ENCODE measurements around the gene SNTB2.
"Not testable (repeated sequence)": the region's sequence is repeated elsewhere in the genome, so short reads cannot be mapped to it uniquely, and the experiment has no call there.

The SNTB2 gene

DNA sequence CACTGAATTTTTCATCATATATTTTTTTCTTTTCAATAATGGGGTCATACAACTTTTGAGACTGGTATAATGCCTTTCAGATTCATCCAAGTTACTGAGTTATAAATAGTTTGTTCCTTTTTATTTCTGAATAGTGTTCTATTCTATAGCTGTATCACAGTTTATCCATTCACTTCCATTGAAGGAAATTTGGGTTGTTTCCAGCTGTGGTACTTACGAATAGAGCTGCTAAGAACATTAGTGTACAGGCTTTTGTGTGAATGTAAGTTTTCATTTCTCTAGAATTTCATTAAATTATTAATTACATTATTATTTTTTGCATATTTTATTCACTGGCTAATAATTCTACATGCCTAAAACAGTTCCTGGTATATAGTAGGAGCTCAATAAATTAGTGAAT is 52.9 kb downstream of the SNTB2 start:
- no peak for DNase-seq

- DNase-seq = no peak
These were observed 53.4 kb downstream of the SNTB2 start for GRCh38 chr16:69240331-69240730.

DNA sequence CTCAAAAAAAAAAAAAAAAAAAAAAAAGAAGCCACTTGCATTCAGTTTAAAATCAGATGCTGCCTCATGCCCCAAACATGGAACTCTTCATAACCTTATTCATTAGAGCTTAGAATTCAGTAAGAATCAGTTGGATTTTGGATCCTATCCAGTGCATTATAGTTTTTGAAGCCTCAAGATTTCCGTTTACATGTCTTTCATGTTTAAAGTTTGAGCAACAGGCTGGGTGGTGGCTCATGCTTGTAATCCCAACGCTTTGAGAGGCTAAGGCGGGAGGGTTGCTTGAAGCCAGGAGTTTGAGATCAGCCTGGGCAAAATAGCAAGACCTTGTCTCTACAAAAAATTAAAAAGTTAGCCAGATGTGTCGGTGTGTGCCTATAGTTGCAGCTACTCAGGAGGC is 55.0 kb downstream of the SNTB2 start:
- DNase-seq = no peak

DNA sequence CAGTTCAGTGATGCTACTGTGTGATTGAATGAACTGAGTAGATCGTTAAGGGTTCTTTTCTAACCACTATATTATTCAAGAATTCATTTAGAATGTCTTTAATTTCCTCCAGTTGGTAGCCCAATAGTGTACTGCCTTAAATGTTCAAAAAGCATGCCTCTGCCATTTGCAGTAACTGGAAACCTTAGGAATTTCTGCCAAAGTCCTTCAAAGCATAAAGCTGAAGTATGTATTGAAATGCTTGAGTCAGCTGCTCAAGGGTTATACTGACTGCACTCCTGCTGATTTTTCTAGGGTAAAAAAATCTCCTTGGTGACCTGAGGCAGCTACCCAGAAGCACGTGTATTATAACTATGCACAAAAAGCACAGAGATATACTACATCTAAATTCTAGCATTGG is 56.5 kb downstream of the SNTB2 start:
- DNase-seq = no peak

DNA sequence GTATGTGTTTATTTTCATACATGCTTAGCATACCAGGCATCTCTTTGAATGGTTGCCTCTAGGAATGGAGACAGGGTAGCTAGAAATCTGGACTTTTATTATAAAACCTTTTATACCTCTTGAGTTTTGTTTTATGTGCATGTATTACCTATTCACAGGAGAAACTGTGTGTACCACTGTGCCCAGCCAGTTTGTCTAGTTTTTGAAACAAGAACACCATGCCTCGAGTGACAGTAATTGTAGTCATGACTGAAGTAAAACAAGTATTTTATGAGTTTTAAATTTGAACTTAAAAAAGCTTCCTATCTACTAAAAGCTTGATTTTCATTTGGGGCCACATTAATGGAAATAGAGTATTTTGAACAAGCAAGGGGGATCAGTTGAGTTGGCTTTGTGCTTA is 57.4 kb downstream of the SNTB2 start:
- DNase-seq = no peak

- DNase-seq = no peak
These were observed 63.1 kb downstream of the SNTB2 start for GRCh38 chr16:69250081-69250480.

DNA sequence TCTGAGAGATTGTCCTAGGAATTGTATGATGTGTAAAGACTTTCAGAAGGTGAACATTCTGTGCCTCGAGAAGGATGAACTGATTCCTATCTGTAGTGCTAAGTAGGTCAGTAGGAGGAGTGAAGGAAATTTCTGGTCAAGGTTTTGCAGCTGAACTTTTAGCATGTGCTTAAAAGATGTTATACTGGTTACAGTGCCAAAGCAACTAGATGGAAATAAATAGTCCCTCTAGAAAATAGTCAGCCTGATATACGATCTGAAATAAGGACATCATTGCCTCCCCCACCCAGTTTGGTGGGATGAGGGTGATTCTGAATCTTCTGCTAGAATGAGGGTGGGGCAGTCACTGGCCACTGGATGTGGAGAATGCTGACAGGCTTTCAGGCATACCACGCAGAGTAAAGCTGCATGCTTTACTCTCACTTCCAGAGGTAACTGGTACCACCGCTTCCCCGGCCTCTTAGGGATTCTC is 66.9 kb downstream of the SNTB2 start:
- no peak for DNase-seq

DNA sequence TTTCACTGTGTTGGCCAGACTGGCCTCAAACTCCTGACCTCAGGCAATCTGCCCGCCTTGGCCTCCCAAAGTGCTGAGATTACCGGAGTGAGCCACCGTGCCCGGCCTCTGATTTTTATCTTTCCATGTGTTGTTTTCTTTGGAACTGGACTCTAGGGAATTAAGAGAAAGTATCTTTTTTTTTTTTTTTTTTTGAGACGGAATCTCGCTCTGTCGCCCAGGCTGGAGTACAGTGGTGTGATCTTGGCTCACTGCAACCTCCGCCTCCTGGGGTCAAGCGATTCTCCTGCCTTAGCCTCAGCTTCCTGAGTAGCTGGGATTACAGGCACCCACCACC is 72.4 kb downstream of the SNTB2 start:
- DNase-seq = not testable (repeated sequence)

DNA sequence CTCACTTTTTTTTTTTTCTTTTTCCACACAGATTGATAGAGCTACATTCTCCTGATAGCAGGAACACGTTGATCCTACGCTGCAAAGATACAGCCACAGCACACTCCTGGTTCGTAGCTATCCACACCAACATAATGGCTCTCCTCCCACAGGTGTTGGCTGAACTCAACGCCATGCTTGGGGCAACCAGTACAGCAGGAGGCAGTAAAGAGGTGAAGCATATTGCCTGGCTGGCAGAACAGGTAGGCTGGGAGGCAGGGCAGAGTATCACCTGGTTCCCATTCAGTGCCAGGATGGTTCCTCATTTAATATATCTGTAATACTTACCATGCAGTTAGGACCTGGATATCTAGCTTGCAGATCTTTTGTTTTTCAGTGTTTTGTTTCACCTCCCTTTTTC is 73.1 kb downstream of the SNTB2 start:
- DNase-seq = no peak

DNA sequence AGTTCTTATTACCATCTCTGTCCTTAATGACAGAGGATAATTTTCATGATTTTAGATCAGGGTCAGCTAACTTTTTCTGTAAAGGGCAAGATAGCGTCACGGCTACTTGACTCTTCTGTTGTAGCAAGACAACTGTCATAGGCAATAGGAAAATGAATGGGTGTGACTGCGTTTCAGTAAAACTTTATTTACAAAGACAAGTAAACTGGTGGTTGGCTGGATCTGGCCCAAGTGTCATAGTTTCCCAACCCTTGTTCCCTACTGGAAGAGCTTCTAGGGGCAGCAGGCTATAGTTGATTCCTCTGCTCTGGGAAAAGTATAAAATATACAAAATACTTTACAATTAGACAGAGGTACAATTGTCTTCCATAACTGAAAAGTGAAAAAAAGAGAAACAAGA is 73.5 kb downstream of the SNTB2 start:
- DNase-seq = no peak

GRCh38 chr16:69266334-69267063 is 79.5 kb downstream of the SNTB2 start:
- no peak for DNase-seq

GRCh38 chr16:69267633-69268032 is 80.7 kb downstream of the SNTB2 start:
- DNase-seq = no peak

- no peak for DNase-seq
These were observed 83.4 kb downstream of the SNTB2 start for GRCh38 chr16:69270395-69270794.

GRCh38 chr16:69270831-69271230 is 83.9 kb downstream of the SNTB2 start:
- no peak for DNase-seq

DNA sequence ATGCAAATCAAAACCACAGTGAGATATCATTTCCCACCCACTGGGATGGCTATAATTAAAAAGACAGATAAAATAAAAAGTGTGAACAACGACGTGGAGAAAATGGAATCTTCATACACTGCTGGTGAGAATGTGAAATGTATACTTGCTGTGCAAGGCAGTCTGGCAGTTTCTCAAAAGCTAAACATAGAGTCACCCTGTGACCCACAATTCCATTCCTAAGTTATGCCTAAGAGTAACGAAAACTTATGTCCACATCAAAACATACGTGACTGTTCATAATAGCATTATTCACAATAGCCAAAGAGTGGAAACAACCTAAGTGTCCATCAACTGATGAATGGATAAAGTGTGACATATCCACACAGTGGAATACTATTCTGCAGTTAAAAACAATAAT is 86.0 kb downstream of the SNTB2 start:
- DNase-seq = no peak

GRCh38 chr16:69274699-69275235 is 87.8 kb downstream of the SNTB2 start:
- no peak for DNase-seq

GRCh38 chr16:69276148-69277115 is 89.5 kb downstream of the SNTB2 start:
- no peak for DNase-seq

GRCh38 chr16:69277413-69277812 is 90.4 kb downstream of the SNTB2 start:
- no peak for DNase-seq

- DNase-seq = no peak
These were observed 96.9 kb downstream of the SNTB2 start for GRCh38 chr16:69283851-69284250.

DNA sequence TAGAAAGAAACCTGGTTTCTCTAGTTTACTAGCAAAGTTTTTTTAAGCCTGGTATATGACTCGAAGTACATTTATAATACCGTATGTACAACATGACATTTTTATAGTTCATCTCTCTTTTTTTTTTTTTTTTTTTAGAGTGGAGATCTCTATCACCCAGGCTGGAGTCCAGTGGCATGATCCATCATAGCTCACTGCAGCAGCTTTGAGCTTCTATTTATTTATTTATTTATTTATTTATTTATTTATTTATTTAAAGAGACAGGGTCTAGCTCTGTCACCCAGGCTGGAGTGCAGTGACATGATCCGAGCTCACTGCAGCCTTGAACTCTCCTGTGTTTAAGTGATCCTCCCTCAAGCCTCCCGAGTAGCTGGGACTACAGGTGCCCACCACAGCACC is 98.3 kb downstream of the SNTB2 start:
- no peak for DNase-seq

- no peak for DNase-seq
These were observed 100.2 kb downstream of the SNTB2 start for GRCh38 chr16:69286941-69287713.

DNA sequence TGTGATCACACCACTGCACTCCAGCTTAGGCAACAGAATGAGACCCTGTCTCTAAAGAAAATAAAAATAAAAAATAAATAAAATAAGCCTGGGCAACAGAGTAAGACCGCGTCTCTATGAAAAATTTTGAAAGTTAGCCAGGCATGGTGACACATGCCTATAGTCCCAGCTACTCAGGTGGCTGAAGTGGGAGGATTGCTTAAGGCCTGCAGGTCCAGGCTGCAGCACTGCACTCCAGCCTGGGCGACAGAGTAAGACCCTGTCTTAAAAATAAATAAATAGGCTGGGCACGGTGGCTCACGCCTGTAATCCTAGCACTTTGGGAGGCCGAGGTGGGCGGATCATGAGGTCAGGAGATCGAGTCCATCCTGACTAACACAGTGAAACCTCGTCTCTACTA is 104.7 kb downstream of the SNTB2 start:
- DNase-seq = not testable (repeated sequence)

GRCh38 chr16:69293401-69293800 is 106.4 kb downstream of the SNTB2 start:
- no peak for DNase-seq

Data from GDM1 (cell line).